ENCODE measurements around the gene NBL1.

Gene NBL1

DNA sequence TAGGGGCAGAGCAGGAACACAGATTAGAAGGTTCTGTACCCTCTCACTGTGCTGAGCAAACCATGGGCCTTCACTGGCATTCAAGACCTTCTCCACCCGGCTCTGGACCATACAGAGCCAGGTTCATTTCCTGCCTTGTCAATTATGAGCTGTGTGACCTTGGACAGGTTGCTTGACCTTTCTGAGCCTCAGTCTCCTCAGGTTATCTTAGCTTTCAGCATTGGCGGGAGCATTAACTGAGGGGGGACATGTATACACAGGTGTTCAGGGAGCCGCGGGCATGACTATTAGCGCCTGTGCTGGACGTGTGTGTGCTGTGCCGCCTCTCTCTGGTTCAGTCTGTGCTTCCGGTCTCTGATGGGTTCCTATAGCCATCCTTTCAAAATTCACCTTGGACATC lies 52.7 kb downstream of the NBL1 start:
- H2AK5ac ChIP-seq (ENCODE audit: low read length, severe bottlenecking) = no peak overlapping the region
- no peaks in the 10 kb centered on the region for H3K79me1 ChIP-seq (replicated peaks; ENCODE audit: low read length, poor library complexity, severe bottlenecking)
- no peak overlapping the region for H3K23ac ChIP-seq (ENCODE audit: low read length in 2 of 2)
- no peak for DNase-seq
- WGBS = 98% methylated on average over 8 of the region's 8 CpGs
- no peaks in the 10 kb centered on the region for H3K4me1 ChIP-seq (ENCODE audit: control insufficient read depth, insufficient read depth, low read depth, low read length)
- H3K9ac ChIP-seq (ENCODE audit: low read length) = no peak overlapping the region
- H3K18ac ChIP-seq (ENCODE audit: low read depth in 1 of 2, low read length in 2 of 2) = no peak overlapping the region
- H2BK15ac ChIP-seq (ENCODE audit: low read depth, poor library complexity, severe bottlenecking) = no peak overlapping the region
- H2BK5ac ChIP-seq (ENCODE audit: low read depth, low read length, poor library complexity, severe bottlenecking) = no peak overlapping the region
- no peak overlapping the region for H2BK12ac ChIP-seq (ENCODE audit: low read length in 2 of 2)
- no peak overlapping the region for H4K8ac ChIP-seq (ENCODE audit: low read length)
- no peak overlapping the region for H2AFZ ChIP-seq (ENCODE audit: low read depth, low read length)
- H3K27ac ChIP-seq (ENCODE audit: low read length, poor library complexity, severe bottlenecking) = no peak overlapping the region
- H3K4ac ChIP-seq (ENCODE audit: low read depth in 1 of 2, low read length in 2 of 2) = no peak overlapping the region
- H3K27me3 ChIP-seq (ENCODE audit: control insufficient read depth in 1 of 2, insufficient read depth in 1 of 2, low read length in 2 of 2) = no peaks in the 10 kb centered on the region
- H2BK120ac ChIP-seq (ENCODE audit: low read depth, low read length) = no peak overlapping the region
- no peaks in the 10 kb centered on the region for H3K9me3 ChIP-seq (ENCODE audit: control insufficient read depth, low read length)
- no peak overlapping the region for H3K4me2 ChIP-seq (ENCODE audit: low read length, poor library complexity, severe bottlenecking)
- no peak overlapping the region for H3K14ac ChIP-seq (ENCODE audit: low read length in 2 of 2)
- H3K36me3 ChIP-seq (ENCODE audit: control insufficient read depth in 1 of 2, insufficient read depth in 2 of 2, low read depth in 1 of 2, low read length in 2 of 2) = peaks cover 23 to 38% of the 10 kb centered on the region in 2 experiments
- no peak overlapping the region for H4K91ac ChIP-seq (ENCODE audit: low read length)
- no peak overlapping the region for H3K4me3 ChIP-seq (ENCODE audit: insufficient read depth in 1 of 2, low read depth in 1 of 2, low read length in 2 of 2)

DNA sequence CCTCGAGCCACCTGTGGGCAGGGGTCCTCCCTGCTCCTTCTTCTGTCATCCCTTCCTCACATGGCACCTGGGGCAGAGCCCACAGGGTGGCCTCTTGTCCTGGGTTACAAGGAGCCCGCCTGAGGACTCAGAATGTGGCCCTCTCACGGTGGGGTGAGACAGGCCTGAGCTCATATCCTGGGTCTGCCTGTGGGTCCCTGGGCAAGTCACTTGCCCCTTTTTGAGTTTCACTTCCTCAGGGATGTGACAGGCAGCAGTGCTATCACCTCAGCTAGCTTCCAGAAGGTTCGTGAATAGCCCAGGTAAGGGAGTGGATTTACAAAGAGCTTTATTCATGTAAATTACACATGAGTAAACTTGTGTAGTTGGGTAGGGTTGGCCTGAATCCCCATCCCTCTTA lies 54.1 kb downstream of the NBL1 start:
- 86% methylated on average over 3 of the region's 4 CpGs for WGBS
- no peak overlapping the region for H3K27ac ChIP-seq (ENCODE audit: low read length, poor library complexity, severe bottlenecking)

DNA sequence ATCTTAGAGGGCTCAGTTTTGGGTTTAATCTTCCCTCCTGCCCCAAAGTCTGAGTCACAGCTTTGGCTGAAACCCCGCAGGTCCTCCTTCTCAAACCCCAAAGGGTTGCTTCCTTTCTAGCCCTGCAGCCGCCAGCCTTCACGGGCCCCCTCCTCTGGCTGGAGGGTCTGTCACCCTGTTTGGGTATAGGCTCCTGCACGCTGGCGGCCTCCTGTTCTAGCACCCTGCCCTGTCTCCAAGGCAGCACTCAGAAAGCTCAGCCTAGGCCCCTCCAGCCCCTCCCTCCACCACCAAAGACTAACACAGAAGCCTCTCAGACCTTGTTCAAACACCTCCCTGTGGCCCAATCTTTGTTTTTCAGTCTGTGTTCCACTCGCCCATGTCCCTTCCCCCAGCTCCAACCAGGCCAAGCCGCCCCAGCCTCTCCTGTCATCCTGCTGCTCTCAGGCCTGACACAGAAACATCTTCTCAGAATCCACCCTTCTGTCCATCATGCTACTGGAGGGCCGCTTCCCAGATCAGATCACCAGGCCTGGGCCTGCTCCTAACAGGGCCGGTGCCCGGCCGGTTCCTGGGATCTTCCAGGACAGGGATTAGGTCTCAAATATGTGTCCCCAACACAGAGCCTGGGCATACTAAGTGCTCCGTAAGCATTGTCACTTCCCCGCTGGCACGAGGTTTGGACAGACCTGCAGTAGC lies 56.1 kb downstream of the NBL1 start:
- no peak overlapping the region for H3K23ac ChIP-seq (ENCODE audit: low read length in 2 of 2)
- H2BK15ac ChIP-seq (ENCODE audit: low read depth, poor library complexity, severe bottlenecking) = no peak overlapping the region
- H3K4ac ChIP-seq (ENCODE audit: low read depth in 1 of 2, low read length in 2 of 2) = no peak overlapping the region
- H3K14ac ChIP-seq (ENCODE audit: low read length in 2 of 2) = no peak overlapping the region
- H3K27ac ChIP-seq (ENCODE audit: low read length, poor library complexity, severe bottlenecking) = no peak overlapping the region
- no peak overlapping the region for H3K4me2 ChIP-seq (ENCODE audit: low read length, poor library complexity, severe bottlenecking)
- no peaks in the 10 kb centered on the region for H3K79me1 ChIP-seq (replicated peaks; ENCODE audit: low read length, poor library complexity, severe bottlenecking)
- H3K27me3 ChIP-seq (ENCODE audit: control insufficient read depth in 1 of 2, insufficient read depth in 1 of 2, low read length in 2 of 2) = no peaks in the 10 kb centered on the region
- peaks cover 3% of the 10 kb centered on the region for H3K4me1 ChIP-seq (ENCODE audit: control insufficient read depth, insufficient read depth, low read depth, low read length)
- no peak overlapping the region for H2BK5ac ChIP-seq (ENCODE audit: low read depth, low read length, poor library complexity, severe bottlenecking)
- DNase-seq = no peak
- H3K18ac ChIP-seq (ENCODE audit: low read depth in 1 of 2, low read length in 2 of 2) = no peak overlapping the region
- WGBS = 95% methylated on average over 14 of the region's 14 CpGs
- no peak overlapping the region for H2BK12ac ChIP-seq (ENCODE audit: low read length in 2 of 2)
- no peak overlapping the region for H2AFZ ChIP-seq (ENCODE audit: low read depth, low read length)
- no peak overlapping the region for H3K9ac ChIP-seq (ENCODE audit: low read length)
- H3K9me3 ChIP-seq (ENCODE audit: control insufficient read depth, low read length) = no peaks in the 10 kb centered on the region
- no peak overlapping the region for H2AK5ac ChIP-seq (ENCODE audit: low read length, severe bottlenecking)
- no peak overlapping the region for H4K8ac ChIP-seq (ENCODE audit: low read length)
- H4K91ac ChIP-seq (ENCODE audit: low read length) = no peak overlapping the region
- H3K4me3 ChIP-seq (ENCODE audit: insufficient read depth in 1 of 2, low read depth in 1 of 2, low read length in 2 of 2) = no peak overlapping the region
- H2BK120ac ChIP-seq (ENCODE audit: low read depth, low read length) = no peak overlapping the region
- peaks cover 7 to 18% of the 10 kb centered on the region in 2 experiments for H3K36me3 ChIP-seq (ENCODE audit: control insufficient read depth in 1 of 2, insufficient read depth in 2 of 2, low read depth in 1 of 2, low read length in 2 of 2)

More for the DNA sequence above, 54.1 kb downstream of the NBL1 start:
- Histone ChIP-seq H3K23ac (ENCODE audit: low read length in 2 of 2) (no peak overlapping the region), H2BK120ac (ENCODE audit: low read depth, low read length) (no peak overlapping the region), H3K4me2 (ENCODE audit: low read length, poor library complexity, severe bottlenecking) (no peak overlapping the region), H3K14ac (ENCODE audit: low read length in 2 of 2) (no peak overlapping the region), H3K9ac (ENCODE audit: low read length) (no peak overlapping the region), H3K18ac (ENCODE audit: low read depth in 1 of 2, low read length in 2 of 2) (no peak overlapping the region), H2AFZ (ENCODE audit: low read depth, low read length) (no peak overlapping the region), H2BK5ac (ENCODE audit: low read depth, low read length, poor library complexity, severe bottlenecking) (no peak overlapping the region), H2BK12ac (ENCODE audit: low read length in 2 of 2) (no peak overlapping the region), H4K91ac (ENCODE audit: low read length) (no peak overlapping the region), H4K8ac (ENCODE audit: low read length) (no peak overlapping the region), H3K9me3 (ENCODE audit: control insufficient read depth, low read length) (no peaks in the 10 kb centered on the region), H3K4ac (ENCODE audit: low read depth in 1 of 2, low read length in 2 of 2) (no peak overlapping the region), H2BK15ac (ENCODE audit: low read depth, poor library complexity, severe bottlenecking) (no peak overlapping the region), H3K4me1 (ENCODE audit: control insufficient read depth, insufficient read depth, low read depth, low read length) (no peaks in the 10 kb centered on the region), H2AK5ac (ENCODE audit: low read length, severe bottlenecking) (no peak overlapping the region), H3K27me3 (ENCODE audit: control insufficient read depth in 1 of 2, insufficient read depth in 1 of 2, low read length in 2 of 2) (no peaks in the 10 kb centered on the region), H3K36me3 (ENCODE audit: control insufficient read depth in 1 of 2, insufficient read depth in 2 of 2, low read depth in 1 of 2, low read length in 2 of 2) (peaks cover 17 to 38% of the 10 kb centered on the region in 2 experiments), H3K4me3 (ENCODE audit: insufficient read depth in 1 of 2, low read depth in 1 of 2, low read length in 2 of 2) (no peak overlapping the region), H3K79me1 (replicated peaks; ENCODE audit: low read length, poor library complexity, severe bottlenecking) (no peaks in the 10 kb centered on the region)
- no peak for DNase-seq

DNA sequence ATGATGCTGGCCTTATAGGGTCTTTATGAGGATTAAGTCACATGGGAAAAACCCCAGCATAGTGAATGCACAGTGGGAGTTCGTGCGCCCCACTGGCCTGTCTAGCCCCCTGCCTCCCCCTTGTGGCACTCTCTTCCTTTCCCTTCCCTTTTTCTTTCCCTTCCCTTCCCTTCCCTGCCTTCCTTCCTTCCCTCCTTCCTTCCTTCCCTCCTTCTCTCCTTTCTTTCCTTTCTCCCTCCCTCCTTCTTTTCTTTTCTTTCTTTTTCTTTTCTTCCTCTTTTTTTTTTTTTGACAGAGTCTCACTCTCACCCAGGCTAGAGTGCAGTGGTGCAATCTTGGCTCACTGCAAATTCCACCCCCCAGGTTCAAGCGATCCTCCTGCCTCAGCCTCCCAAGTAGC lies 59.2 kb downstream of the NBL1 start:
- no peak overlapping the region for H4K91ac ChIP-seq (ENCODE audit: low read length)
- H2BK120ac ChIP-seq (ENCODE audit: low read depth, low read length) = no peak overlapping the region
- no peak overlapping the region for H3K4me3 ChIP-seq (ENCODE audit: insufficient read depth in 1 of 2, low read depth in 1 of 2, low read length in 2 of 2)
- peaks cover 3% of the 10 kb centered on the region for H3K4me1 ChIP-seq (ENCODE audit: control insufficient read depth, insufficient read depth, low read depth, low read length)
- no peak overlapping the region for H2BK15ac ChIP-seq (ENCODE audit: low read depth, poor library complexity, severe bottlenecking)
- 86% methylated on average over 2 of the region's 3 CpGs for WGBS
- no peak overlapping the region for H2AK5ac ChIP-seq (ENCODE audit: low read length, severe bottlenecking)
- no peak overlapping the region for H3K4me2 ChIP-seq (ENCODE audit: low read length, poor library complexity, severe bottlenecking)
- no peak overlapping the region for H3K23ac ChIP-seq (ENCODE audit: low read length in 2 of 2)
- H3K27me3 ChIP-seq (ENCODE audit: control insufficient read depth in 1 of 2, insufficient read depth in 1 of 2, low read length in 2 of 2) = no peaks in the 10 kb centered on the region
- no peak overlapping the region for H3K9ac ChIP-seq (ENCODE audit: low read length)
- no peak overlapping the region for H2BK5ac ChIP-seq (ENCODE audit: low read depth, low read length, poor library complexity, severe bottlenecking)
- H3K4ac ChIP-seq (ENCODE audit: low read depth in 1 of 2, low read length in 2 of 2) = no peak overlapping the region
- H3K9me3 ChIP-seq (ENCODE audit: control insufficient read depth, low read length) = no peaks in the 10 kb centered on the region
- no peaks in the 10 kb centered on the region for H3K79me1 ChIP-seq (replicated peaks; ENCODE audit: low read length, poor library complexity, severe bottlenecking)
- no peak overlapping the region for H3K14ac ChIP-seq (ENCODE audit: low read length in 2 of 2)
- no peak overlapping the region for H2BK12ac ChIP-seq (ENCODE audit: low read length in 2 of 2)
- no peak for DNase-seq
- no peak overlapping the region for H3K18ac ChIP-seq (ENCODE audit: low read depth in 1 of 2, low read length in 2 of 2)
- H3K27ac ChIP-seq (ENCODE audit: low read length, poor library complexity, severe bottlenecking) = no peak overlapping the region
- no peak overlapping the region for H4K8ac ChIP-seq (ENCODE audit: low read length)
- no peak overlapping the region for H2AFZ ChIP-seq (ENCODE audit: low read depth, low read length)
- peaks cover 2 to 10% of the 10 kb centered on the region in 2 experiments for H3K36me3 ChIP-seq (ENCODE audit: control insufficient read depth in 1 of 2, insufficient read depth in 2 of 2, low read depth in 1 of 2, low read length in 2 of 2)
